ENCODE measurements around the gene ERMAP. TPM values are rescaled to one million over a fixed set of nuclear protein-coding genes. Genes with fewer than 3 reads are reported as not detected.

ERMAP gene
- total and polyA plus RNA-seq, 10 of the 15 experiments (the other 5 are each of a cell fraction or from before 2014, with no cell fraction given), result 1.4 to 6.8 (median 4.1) TPM

GRCh38 chr1:42848823-42849537, 32.1 kb downstream of the ERMAP start:
- no peaks in the 10 kb centered on the region; the same call in 1 of the 3 replicates for H3K9me3 ChIP-seq (replicated peaks; ENCODE audit: control insufficient read depth, insufficient read depth, low read length)
- FAIRE-seq, result no peak
- no peaks in the 10 kb centered on the region for H3K27me3 ChIP-seq (replicated peaks in 1 of 2; ENCODE audit: control insufficient read depth in 2 of 2, insufficient read depth in 2 of 2, low read length in 1 of 2)
- ChIA-PET POLR2A (interaction anchor here (1.2 to 4.8 kb wide), 3 partner anchors 33 to 166 kb away, joined by 5 to 53 read pairs (median 5); partner anchors contain the start of genes C1orf50, P3H1 and YBX1), CTCF (interaction anchor here (0.6 to 1.5 kb wide), 4 partner anchors 13 to 1936 kb away, joined by 3 to 5 read pairs (median 4); no protein-coding TSS in a partner anchor), SMC1A (ENCODE audit: uncharacterized antibody, unreplicated experiment) (interaction anchor here (0.9 to 3.7 kb wide), 7 partner anchors 9 to 225 kb away, joined by 3 to 25 read pairs (median 3); no protein-coding TSS in a partner anchor), RAD21 (ENCODE audit: unreplicated experiment) (interaction anchor here (0.6 to 3.5 kb wide), 5 partner anchors 31 to 1096 kb away, joined by 3 to 18 read pairs (median 6); partner anchors contain the start of genes C1orf50, ERMAP, P3H1 and SVBP)
- no peak overlapping the region for H3K4me2 ChIP-seq (ENCODE audit: control insufficient read depth, insufficient read depth)
- H4K20me1 ChIP-seq (ENCODE audit: control insufficient read depth, insufficient read depth), result no peaks in the 10 kb centered on the region
- peaks cover 8 to 10% of the 10 kb centered on the region in 2 experiments; a peak in 3 of 4 replicates for H3K36me3 ChIP-seq (ENCODE audit: control insufficient read depth in 2 of 2, insufficient read depth in 2 of 2, low read length in 1 of 2)
- H3K9ac ChIP-seq (ENCODE audit: control insufficient read depth, insufficient read depth, low read length), result no peak overlapping the region
- intact Hi-C loops (cut with micrococcal nuclease; ENCODE audit: unreplicated experiment) (loop anchor here (5.0 kb wide), 1 partner anchor 82 kb away; the partner anchor contains the start of genes C1orf50 and P3H1), in situ Hi-C loops (cut with MboI) (no loop called here)
- H3K4me1 ChIP-seq (ENCODE audit: control insufficient read depth, insufficient read depth, low read length), result peaks cover 6% of the 10 kb centered on the region; the same call in 1 of the 2 replicates
- H3K79me2 ChIP-seq (ENCODE audit: control insufficient read depth, insufficient read depth, low read length), result peaks cover 30% of the 10 kb centered on the region
- H3K4me3 ChIP-seq, result 0 out of 2 replicates have a peak overlapping the region, but pooled peaks have one; percentile 97
- no peak for TF ChIP-seq ATF3 (IDR thresholded peaks at IDR 0.05; ENCODE audit: borderline replicate concordance, extremely low read depth, low read depth, low read length)
- TF ChIP-seq ZBTB40 (IDR thresholded peaks at IDR 0.05; ENCODE audit: borderline replicate concordance), result peak; percentile 88
- DNase-seq (ENCODE audit: low read depth, low spot score), result no peak
- H3K27ac ChIP-seq (ENCODE audit: control insufficient read depth, insufficient read depth), result no peak overlapping the region
- 98% methylated on average over 2 of the region's 2 CpGs for WGBS (ENCODE audit: insufficient coverage, insufficient replicate concordance, low lambda C conversion rate, missing lambda C conversion rate)
- ATAC-seq, result no peak
- BruUV-seq (replicated peaks), result no TSS peak
- H2AFZ ChIP-seq (ENCODE audit: control insufficient read depth, low read depth, low read length), result no peak overlapping the region
